ENCODE measurements around the gene AMIGO3.

AMIGO3 gene

DNA sequence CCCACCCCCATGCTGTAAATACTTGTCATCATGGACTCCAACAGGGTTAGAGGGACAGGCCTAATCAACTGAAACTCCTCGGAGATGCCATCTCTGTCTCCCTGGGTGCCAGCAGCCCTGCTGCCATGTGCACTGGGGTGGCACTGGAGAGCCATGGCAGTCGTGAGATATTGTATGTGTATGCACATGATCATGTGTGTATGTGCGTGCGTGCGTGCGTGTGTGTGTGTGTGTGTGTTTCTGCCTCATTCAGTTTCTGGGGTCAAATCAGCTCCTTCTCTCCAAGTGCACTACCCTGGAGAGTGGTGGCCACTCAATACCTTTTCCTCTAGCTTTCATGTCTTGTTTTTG is 48.6 kb downstream of the AMIGO3 start:
- H3K4me1 ChIP-seq (ENCODE audit: control insufficient read depth, insufficient read depth, low read length), result no peaks in the 10 kb centered on the region
- H3K27ac ChIP-seq (ENCODE audit: extremely low read depth, low read depth, low read length), result no peak overlapping the region
- TF ChIP-seq, protein P1, sequence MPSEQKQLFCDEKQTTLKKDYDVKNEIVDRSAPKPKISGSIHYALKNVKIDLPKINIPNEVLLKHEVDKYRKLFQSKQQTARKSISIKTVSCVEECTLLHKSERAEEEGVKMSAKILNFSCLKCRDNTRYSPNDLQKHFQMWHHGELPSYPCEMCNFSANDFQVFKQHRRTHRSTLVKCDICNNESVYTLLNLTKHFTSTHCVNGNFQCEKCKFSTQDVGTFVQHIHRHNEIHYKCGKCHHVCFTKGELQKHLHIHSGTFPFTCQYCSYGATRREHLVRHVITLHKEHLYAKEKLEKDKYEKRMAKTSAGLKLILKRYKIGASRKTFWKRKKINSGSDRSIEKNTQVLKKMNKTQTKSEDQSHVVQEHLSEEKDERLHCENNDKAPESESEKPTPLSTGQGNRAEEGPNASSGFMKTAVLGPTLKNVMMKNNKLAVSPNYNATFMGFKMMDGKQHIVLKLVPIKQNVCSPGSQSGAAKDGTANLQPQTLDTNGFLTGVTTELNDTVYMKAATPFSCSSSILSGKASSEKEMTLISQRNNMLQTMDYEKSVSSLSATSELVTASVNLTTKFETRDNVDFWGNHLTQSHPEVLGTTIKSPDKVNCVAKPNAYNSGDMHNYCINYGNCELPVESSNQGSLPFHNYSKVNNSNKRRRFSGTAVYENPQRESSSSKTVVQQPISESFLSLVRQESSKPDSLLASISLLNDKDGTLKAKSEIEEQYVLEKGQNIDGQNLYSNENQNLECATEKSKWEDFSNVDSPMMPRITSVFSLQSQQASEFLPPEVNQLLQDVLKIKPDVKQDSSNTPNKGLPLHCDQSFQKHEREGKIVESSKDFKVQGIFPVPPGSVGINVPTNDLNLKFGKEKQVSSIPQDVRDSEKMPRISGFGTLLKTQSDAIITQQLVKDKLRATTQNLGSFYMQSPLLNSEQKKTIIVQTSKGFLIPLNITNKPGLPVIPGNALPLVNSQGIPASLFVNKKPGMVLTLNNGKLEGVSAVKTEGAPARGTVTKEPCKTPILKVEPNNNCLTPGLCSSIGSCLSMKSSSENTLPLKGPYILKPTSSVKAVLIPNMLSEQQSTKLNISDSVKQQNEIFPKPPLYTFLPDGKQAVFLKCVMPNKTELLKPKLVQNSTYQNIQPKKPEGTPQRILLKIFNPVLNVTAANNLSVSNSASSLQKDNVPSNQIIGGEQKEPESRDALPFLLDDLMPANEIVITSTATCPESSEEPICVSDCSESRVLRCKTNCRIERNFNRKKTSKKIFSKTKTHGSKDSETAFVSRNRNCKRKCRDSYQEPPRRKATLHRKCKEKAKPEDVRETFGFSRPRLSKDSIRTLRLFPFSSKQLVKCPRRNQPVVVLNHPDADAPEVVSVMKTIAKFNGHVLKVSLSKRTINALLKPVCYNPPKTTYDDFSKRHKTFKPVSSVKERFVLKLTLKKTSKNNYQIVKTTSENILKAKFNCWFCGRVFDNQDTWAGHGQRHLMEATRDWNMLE (tag by site-specific recombination; conservative IDR thresholded peaks at IDR 0.05; ENCODE audit: low read depth), result no peak
- peak; percentile 32; the same call in 1 of the 2 replicates for TF ChIP-seq PRDM1 (tag by site-specific recombination; IDR thresholded peaks at IDR 0.05)
- H3K9me3 ChIP-seq (ENCODE audit: control insufficient read depth, insufficient read depth, low read depth, low read length), result no peaks in the 10 kb centered on the region
- H3K36me3 ChIP-seq (ENCODE audit: control insufficient read depth in 2 of 2, insufficient read depth in 1 of 2, low read length in 2 of 2), result peaks cover 0 to 7% of the 10 kb centered on the region in 2 experiments; a peak in 1 of 3 replicates
- H3K4me3 ChIP-seq (ENCODE audit: low read depth, low read length), result no peak overlapping the region
- POLR2A ChIA-PET, result interaction anchor here (0.6 kb wide), 1 partner anchor 641 kb away, joined by 3 read pairs; the partner anchor contains the start of gene IMPDH2
- CTCF ChIA-PET, result interaction anchor here (0.6 to 5.1 kb wide), 17 partner anchors 14 to 589 kb away, joined by 3 to 104 read pairs (median 3); partner anchors contain the start of gene BSN

DNA sequence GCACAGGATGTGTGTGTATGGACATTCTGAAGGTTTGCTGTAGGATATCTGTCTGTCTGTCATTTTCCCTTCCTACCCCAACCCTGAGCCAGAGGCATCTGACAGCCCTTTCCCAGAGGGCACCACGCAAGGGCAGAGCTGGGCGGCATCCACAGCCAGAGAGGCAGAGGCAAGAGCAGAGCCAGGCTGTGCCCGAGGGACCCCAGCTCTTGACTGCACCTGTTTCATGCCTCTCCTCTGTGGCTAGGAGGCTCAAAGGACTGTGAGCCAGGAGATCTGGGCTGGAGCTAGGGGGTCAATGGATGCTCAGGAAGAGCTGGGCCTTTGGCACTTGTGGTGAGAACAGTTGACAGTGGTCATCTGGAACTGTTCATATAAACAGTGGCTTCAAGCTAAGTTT is 50.1 kb downstream of the AMIGO3 start:
- POLR2A ChIA-PET, result interaction anchor here (1.4 kb wide), 1 partner anchor 130 kb away, joined by 6 read pairs; no protein-coding TSS in a partner anchor

DNA sequence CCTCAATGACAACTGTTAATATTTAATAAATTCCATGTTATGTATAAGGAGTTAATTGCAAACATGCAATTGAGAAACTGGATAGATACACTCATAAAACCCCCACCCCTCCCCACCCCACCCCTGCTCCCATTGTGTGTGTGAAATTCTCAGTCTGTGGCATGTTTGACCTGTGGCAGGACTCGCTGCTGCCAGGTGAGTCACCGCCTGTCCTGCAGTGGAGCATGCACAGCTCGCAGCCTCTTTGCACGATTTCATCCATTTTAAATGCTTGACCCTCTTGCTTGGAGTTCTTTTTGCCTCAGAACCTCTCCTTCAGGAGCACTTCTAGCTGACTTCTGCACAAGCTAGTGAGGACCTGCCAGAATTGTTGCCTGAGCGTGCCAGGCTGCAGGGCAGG is 50.6 kb downstream of the AMIGO3 start:
- Histone ChIP-seq H3K4me3 (ENCODE audit: low read depth, low read length) (no peak overlapping the region), H3K9me3 (ENCODE audit: control insufficient read depth, insufficient read depth, low read depth, low read length) (no peaks in the 10 kb centered on the region), H3K36me3 (ENCODE audit: control insufficient read depth in 2 of 2, insufficient read depth in 1 of 2, low read length in 2 of 2) (no peaks in the 10 kb centered on the region), H3K4me1 (ENCODE audit: control insufficient read depth, insufficient read depth, low read length) (no peaks in the 10 kb centered on the region), H3K27ac (ENCODE audit: extremely low read depth, low read depth, low read length) (no peak overlapping the region)
- TF ChIP-seq ZNF138 (tag by site-specific recombination; IDR thresholded peaks at IDR 0.05; ENCODE audit: borderline replicate concordance) (no peak), ZNF660 (tag by site-specific recombination; IDR thresholded peaks at IDR 0.05) (no peak), ZNF707 (tag by site-specific recombination; IDR thresholded peaks at IDR 0.05) (no peak), WT1 (tag by site-specific recombination; IDR thresholded peaks at IDR 0.05) (no peak), GFI1B (tag by site-specific recombination; IDR thresholded peaks at IDR 0.05) (no peak), ZNF837 (tag by site-specific recombination; IDR thresholded peaks at IDR 0.05) (no peak), ZNF473 (tag by site-specific recombination; IDR thresholded peaks at IDR 0.05) (no peak), KLF1 (tag by site-specific recombination; IDR thresholded peaks at IDR 0.05) (no peak), ZNF341 (tag by site-specific recombination; IDR thresholded peaks at IDR 0.05; ENCODE audit: low read depth) (no peak), ZNF654 (tag by site-specific recombination; IDR thresholded peaks at IDR 0.05; ENCODE audit: low read depth) (no peak), SP2 (tag by site-specific recombination; IDR thresholded peaks at IDR 0.05) (no peak)
- TF ChIP-seq, protein P2, sequence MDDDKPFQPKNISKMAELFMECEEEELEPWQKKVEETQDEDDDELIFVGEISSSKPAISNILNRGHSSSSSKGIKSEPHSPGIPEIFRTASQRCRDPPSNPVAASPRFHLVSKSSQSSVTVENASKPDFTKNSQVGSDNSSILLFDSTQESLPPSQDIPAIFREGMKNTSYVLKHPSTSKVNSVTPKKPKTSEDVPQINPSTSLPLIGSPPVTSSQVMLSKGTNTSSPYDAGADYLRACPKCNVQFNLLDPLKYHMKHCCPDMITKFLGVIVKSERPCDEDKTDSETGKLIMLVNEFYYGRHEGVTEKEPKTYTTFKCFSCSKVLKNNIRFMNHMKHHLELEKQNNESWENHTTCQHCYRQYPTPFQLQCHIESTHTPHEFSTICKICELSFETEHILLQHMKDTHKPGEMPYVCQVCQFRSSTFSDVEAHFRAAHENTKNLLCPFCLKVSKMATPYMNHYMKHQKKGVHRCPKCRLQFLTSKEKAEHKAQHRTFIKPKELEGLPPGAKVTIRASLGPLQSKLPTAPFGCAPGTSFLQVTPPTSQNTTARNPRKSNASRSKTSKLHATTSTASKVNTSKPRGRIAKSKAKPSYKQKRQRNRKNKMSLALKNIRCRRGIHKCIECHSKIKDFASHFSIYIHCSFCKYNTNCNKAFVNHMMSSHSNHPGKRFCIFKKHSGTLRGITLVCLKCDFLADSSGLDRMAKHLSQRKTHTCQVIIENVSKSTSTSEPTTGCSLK (tag by site-specific recombination; IDR thresholded peaks at IDR 0.05), result no peak
- TF ChIP-seq, protein P3, sequence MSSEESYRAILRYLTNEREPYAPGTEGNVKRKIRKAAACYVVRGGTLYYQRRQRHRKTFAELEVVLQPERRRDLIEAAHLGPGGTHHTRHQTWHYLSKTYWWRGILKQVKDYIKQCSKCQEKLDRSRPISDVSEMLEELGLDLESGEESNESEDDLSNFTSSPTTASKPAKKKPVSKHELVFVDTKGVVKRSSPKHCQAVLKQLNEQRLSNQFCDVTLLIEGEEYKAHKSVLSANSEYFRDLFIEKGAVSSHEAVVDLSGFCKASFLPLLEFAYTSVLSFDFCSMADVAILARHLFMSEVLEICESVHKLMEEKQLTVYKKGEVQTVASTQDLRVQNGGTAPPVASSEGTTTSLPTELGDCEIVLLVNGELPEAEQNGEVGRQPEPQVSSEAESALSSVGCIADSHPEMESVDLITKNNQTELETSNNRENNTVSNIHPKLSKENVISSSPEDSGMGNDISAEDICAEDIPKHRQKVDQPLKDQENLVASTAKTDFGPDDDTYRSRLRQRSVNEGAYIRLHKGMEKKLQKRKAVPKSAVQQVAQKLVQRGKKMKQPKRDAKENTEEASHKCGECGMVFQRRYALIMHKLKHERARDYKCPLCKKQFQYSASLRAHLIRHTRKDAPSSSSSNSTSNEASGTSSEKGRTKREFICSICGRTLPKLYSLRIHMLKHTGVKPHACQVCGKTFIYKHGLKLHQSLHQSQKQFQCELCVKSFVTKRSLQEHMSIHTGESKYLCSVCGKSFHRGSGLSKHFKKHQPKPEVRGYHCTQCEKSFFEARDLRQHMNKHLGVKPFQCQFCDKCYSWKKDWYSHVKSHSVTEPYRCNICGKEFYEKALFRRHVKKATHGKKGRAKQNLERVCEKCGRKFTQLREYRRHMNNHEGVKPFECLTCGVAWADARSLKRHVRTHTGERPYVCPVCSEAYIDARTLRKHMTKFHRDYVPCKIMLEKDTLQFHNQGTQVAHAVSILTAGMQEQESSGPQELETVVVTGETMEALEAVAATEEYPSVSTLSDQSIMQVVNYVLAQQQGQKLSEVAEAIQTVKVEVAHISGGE (tag by site-specific recombination; conservative IDR thresholded peaks at IDR 0.05; ENCODE audit: low read depth), result no peak
- CTCF ChIA-PET, result interaction anchor here (0.6 to 5.1 kb wide), 3 partner anchors 102 to 488 kb away, joined by 4 to 104 read pairs (median 4); no protein-coding TSS in a partner anchor
- POLR2A ChIA-PET, result interaction anchor here (1.4 kb wide), 1 partner anchor 129 kb away, joined by 6 read pairs; no protein-coding TSS in a partner anchor

More for the DNA sequence above, 50.1 kb downstream of the AMIGO3 start:
- CTCF ChIA-PET, result interaction anchor here (0.6 to 5.1 kb wide), 5 partner anchors 103 to 488 kb away, joined by 3 to 104 read pairs (median 4); no protein-coding TSS in a partner anchor
- Histone ChIP-seq H3K9me3 (ENCODE audit: control insufficient read depth, insufficient read depth, low read depth, low read length) (no peaks in the 10 kb centered on the region), H3K4me1 (ENCODE audit: control insufficient read depth, insufficient read depth, low read length) (no peaks in the 10 kb centered on the region), H3K27ac (ENCODE audit: extremely low read depth, low read depth, low read length) (no peak overlapping the region), H3K36me3 (ENCODE audit: control insufficient read depth in 2 of 2, insufficient read depth in 1 of 2, low read length in 2 of 2) (no peaks in the 10 kb centered on the region), H3K4me3 (ENCODE audit: low read depth, low read length) (no peak overlapping the region)
- TF ChIP-seq ZFHX2 (tag by site-specific recombination; conservative IDR thresholded peaks at IDR 0.05), result no peak
- TF ChIP-seq ZNF274 (IDR thresholded peaks at IDR 0.05; ENCODE audit: low read length), result no peak
- TF ChIP-seq ZNF274 (tag by site-specific recombination; IDR thresholded peaks at IDR 0.05; ENCODE audit: borderline replicate concordance), result no peak
- no peak for TF ChIP-seq ZSCAN16 (tag by site-specific recombination; IDR thresholded peaks at IDR 0.05)
- TF ChIP-seq, protein P4, sequence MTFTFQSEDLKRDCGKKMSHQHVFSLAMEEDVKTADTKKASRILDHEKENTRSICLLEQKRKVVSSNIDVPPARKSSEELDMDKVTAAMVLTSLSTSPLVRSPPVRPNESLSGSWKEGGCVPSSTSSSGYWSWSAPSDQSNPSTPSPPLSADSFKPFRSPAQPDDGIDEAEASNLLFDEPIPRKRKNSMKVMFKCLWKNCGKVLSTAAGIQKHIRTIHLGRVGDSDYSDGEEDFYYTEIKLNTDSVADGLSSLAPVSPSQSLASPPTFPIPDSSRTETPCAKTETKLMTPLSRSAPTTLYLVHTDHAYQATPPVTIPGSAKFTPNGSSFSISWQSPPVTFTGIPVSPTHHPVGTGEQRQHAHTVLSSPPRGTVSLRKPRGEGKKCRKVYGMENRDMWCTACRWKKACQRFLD (tag by site-specific recombination; IDR thresholded peaks at IDR 0.05), result no peak

All from HEK293 (cell line).